Activated CD4-positive, alpha-beta T cell treated with anti-CD3 and anti-CD28 coated beads, Interleukin-2, Interleukin-6, amounts not matched to agents 100 ng/mL and 50 ng/mL, durations not matched to agents 16 hours and 8 hours (primary cell): ENCODE results near the gene MMEL1.
A peak's percentile ranks its signal among the peaks of the same experiment; 100 is the strongest.
"Not testable (repeated sequence)": the region's sequence is repeated elsewhere in the genome, so short reads cannot be mapped to it uniquely, and the experiment has no call there.

Experiments used
- DNase-seq: peaks from one replicate; pipeline ENCODE4 v3.0.0-alpha.2; 2020

MMEL1 gene

GRCh38 chr1:2632561-2633361, at the start of gene MMEL1:
MMEL1 (minus strand) TSS chr1:2633016; CDS start chr1:2629484, 3,532 bp downstream.
- no peak for DNase-seq

GRCh38 chr1:2676726-2677125, 43.9 kb upstream of the MMEL1 start:
- DNase-seq, result not testable (repeated sequence)

GRCh38 chr1:2671656-2672055, 38.8 kb upstream of the MMEL1 start:
- DNase-seq, result not testable (repeated sequence)

- DNase-seq, result not testable (repeated sequence)
Observed at GRCh38 chr1:2659806-2660205, 27.0 kb upstream of the MMEL1 start.

GRCh38 chr1:2657909-2658308, 25.1 kb upstream of the MMEL1 start:
- DNase-seq, result not testable (repeated sequence)

- not testable (repeated sequence) for DNase-seq
Observed at GRCh38 chr1:2657124-2657523, 24.3 kb upstream of the MMEL1 start.

GRCh38 chr1:2655598-2656434, 23.0 kb upstream of the MMEL1 start:
- not testable (repeated sequence) for DNase-seq

- not testable (repeated sequence) for DNase-seq
Observed at GRCh38 chr1:2654443-2654948, 21.7 kb upstream of the MMEL1 start.

GRCh38 chr1:2653741-2654442, 21.1 kb upstream of the MMEL1 start:
- DNase-seq, result not testable (repeated sequence)

- not testable (repeated sequence) for DNase-seq
Observed at GRCh38 chr1:2652926-2653571, 20.2 kb upstream of the MMEL1 start.

- not testable (repeated sequence) for DNase-seq
Observed at GRCh38 chr1:2652152-2652925, 19.5 kb upstream of the MMEL1 start.

GRCh38 chr1:2650967-2651645, 18.3 kb upstream of the MMEL1 start:
- DNase-seq, result no peak

- no peak for DNase-seq
Observed at GRCh38 chr1:2646837-2647236, 14.0 kb upstream of the MMEL1 start.

- no peak for DNase-seq
Observed at GRCh38 chr1:2645776-2646175, 13.0 kb upstream of the MMEL1 start.

- no peak for DNase-seq
Observed at GRCh38 chr1:2645143-2645542, 12.3 kb upstream of the MMEL1 start.

GRCh38 chr1:2644591-2645101, 11.8 kb upstream of the MMEL1 start:
- DNase-seq, result no peak

GRCh38 chr1:2644171-2644570, 11.4 kb upstream of the MMEL1 start:
- DNase-seq, result no peak

- no peak for DNase-seq
Observed at GRCh38 chr1:2643414-2644077, 10.7 kb upstream of the MMEL1 start.

GRCh38 chr1:2642560-2643413, 10.0 kb upstream of the MMEL1 start:
- DNase-seq, result peak; percentile 96
